Dedifferentiated amniotic fluid mesenchymal stem cell (primary cell): ENCODE measurements around the gene TBL2.
"Not testable (repeated sequence)": the region's sequence is repeated elsewhere in the genome, so short reads cannot be mapped to it uniquely, and the experiment has no call there.

Experiments used
- DNase-seq: peaks from one replicate; pipeline ENCODE4 v3.0.0-alpha.2; 2016; ENCODE audit errors: extremely low spot score

TBL2 gene

GRCh38 chr7:73578342-73579128 is at the start of gene TBL2:
TSS of gene TBL2 (minus strand) at chr7:73578579. CDS start at chr7:73578549, 30 bp downstream.
- DNase-seq = peak; percentile 98

GRCh38 chr7:73626814-73627213 is 48.4 kb upstream of the TBL2 start:
- no peak for DNase-seq

GRCh38 chr7:73625276-73625675 is 46.9 kb upstream of the TBL2 start:
- DNase-seq = no peak

GRCh38 chr7:73624669-73625001 is 46.3 kb upstream of the TBL2 start:
- no peak for DNase-seq

GRCh38 chr7:73623798-73624668 is 45.7 kb upstream of the TBL2 start, which contains the start of gene MLXIPL:
TSS of gene MLXIPL (minus strand) at chr7:73624522. CDS start at chr7:73624492, 30 bp downstream.
- DNase-seq = peak; percentile 27

GRCh38 chr7:73622909-73623797 is 44.8 kb upstream of the TBL2 start:
- no peak for DNase-seq

GRCh38 chr7:73622527-73622908 is 44.1 kb upstream of the TBL2 start:
- DNase-seq = no peak

- no peak for DNase-seq
Measured at GRCh38 chr7:73621168-73622063, 43.0 kb upstream of the TBL2 start.

- DNase-seq = not testable (repeated sequence)
Measured at GRCh38 chr7:73619394-73619793, 41.0 kb upstream of the TBL2 start.

- no peak for DNase-seq
Measured at GRCh38 chr7:73618538-73618937, 40.2 kb upstream of the TBL2 start.

- DNase-seq = not testable (repeated sequence)
Measured at GRCh38 chr7:73617520-73617919, 39.1 kb upstream of the TBL2 start.

GRCh38 chr7:73615886-73616285 is 37.5 kb upstream of the TBL2 start:
- no peak for DNase-seq

- DNase-seq = not testable (repeated sequence)
Measured at GRCh38 chr7:73614937-73615336, 36.6 kb upstream of the TBL2 start.

GRCh38 chr7:73613954-73614735 is 35.8 kb upstream of the TBL2 start:
- no peak for DNase-seq

- DNase-seq = no peak
Measured at GRCh38 chr7:73612598-73613269, 34.4 kb upstream of the TBL2 start.

- no peak for DNase-seq
Measured at GRCh38 chr7:73611017-73611555, 32.7 kb upstream of the TBL2 start.

GRCh38 chr7:73610105-73610504 is 31.7 kb upstream of the TBL2 start:
- DNase-seq = no peak

GRCh38 chr7:73607692-73607983 is 29.3 kb upstream of the TBL2 start:
- not testable (repeated sequence) for DNase-seq
